ENCODE data around the gene KRTAP2-3.
"Not testable (repeated sequence)": the region's sequence is repeated elsewhere in the genome, so short reads cannot be mapped to it uniquely, and the experiment has no call there.

DNA sequence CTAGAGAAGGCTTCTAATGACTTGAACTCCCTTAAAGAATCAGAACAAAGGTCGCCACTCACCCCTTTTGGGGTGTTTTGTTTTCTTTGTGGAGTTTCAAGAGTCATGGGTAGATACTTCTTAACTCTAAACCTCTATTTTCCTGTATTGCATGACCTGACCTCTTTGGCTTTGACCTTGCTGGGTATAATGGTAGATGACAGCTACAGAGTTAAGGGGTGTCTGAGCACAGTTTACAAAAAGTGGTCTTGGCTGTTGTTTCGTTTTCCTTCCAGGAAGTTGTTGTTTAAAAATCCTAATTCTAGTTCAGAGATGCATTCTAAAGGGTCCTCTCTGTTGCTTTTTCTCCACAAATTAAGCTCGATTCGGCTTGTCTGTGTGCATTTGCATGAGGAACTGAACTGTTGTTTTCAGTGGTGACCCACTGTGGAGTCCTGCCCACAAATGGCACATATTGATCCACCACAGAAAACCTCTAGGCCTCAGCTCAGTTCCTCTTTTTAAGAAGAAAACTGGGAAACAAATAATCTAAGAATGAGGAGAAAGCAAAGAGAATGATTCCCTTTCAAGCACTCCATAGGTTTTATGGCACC, 28.9 kb upstream of the KRTAP2-3 start:
- TF ChIP-seq, protein P1, sequence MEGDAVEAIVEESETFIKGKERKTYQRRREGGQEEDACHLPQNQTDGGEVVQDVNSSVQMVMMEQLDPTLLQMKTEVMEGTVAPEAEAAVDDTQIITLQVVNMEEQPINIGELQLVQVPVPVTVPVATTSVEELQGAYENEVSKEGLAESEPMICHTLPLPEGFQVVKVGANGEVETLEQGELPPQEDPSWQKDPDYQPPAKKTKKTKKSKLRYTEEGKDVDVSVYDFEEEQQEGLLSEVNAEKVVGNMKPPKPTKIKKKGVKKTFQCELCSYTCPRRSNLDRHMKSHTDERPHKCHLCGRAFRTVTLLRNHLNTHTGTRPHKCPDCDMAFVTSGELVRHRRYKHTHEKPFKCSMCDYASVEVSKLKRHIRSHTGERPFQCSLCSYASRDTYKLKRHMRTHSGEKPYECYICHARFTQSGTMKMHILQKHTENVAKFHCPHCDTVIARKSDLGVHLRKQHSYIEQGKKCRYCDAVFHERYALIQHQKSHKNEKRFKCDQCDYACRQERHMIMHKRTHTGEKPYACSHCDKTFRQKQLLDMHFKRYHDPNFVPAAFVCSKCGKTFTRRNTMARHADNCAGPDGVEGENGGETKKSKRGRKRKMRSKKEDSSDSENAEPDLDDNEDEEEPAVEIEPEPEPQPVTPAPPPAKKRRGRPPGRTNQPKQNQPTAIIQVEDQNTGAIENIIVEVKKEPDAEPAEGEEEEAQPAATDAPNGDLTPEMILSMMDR (IDR thresholded peaks at IDR 0.05 in 8 of 11, conservative IDR thresholded peaks at IDR 0.05 in 3 of 11) = not testable (repeated sequence)
- TF ChIP-seq POLR2AphosphoS5, POLR2A (IDR thresholded peaks at IDR 0.05): not testable (repeated sequence)

Measured in spleen (tissue), 7 donors.